Right lobe of liver (tissue), 6 donors: ENCODE data around the gene GDF2. TPM values are rescaled to one million over a fixed set of nuclear protein-coding genes. Genes with fewer than 3 reads are reported as not detected.

Experiments used
- ATAC-seq, 4 donors: fragments of 200-7000 bp; cut with Tn5 transposase; one replicate each; pipeline ENCODE4 v1.9.1; 2020; ENCODE audit warnings: mild to moderate bottlenecking in 4 of 4, moderate library complexity in 4 of 4
- DNase-seq, 3 donors: peaks; one replicate each; pipeline ENCODE4 v3.0.0-alpha.2; 2020
- H3K27ac ChIP-seq, 3 donors: fragments of 200-600 bp; one replicate each; pipeline ENCODE4 v1.8.0; 2022
- H3K27me3 ChIP-seq, 2 donors: fragments of 200-600 bp; one replicate each; pipeline ENCODE4 v1.8.0; 2022
- H3K36me3 ChIP-seq, 4 donors: fragments of 200-600 bp; sonication (generic) in 1 of 4; one replicate each; pipeline versions ENCODE4 v1.5.1 to v1.8.0; 2017 to 2022; ENCODE audit warnings: control low read depth in 1 of 4
- H3K4me1 ChIP-seq, 4 donors: fragments of 200-600 bp; sonication (generic) in 1 of 4; one replicate each; pipeline versions ENCODE4 v1.5.1 to v1.8.0; 2017 to 2022; ENCODE audit warnings: control low read depth in 1 of 4
- H3K4me3 ChIP-seq, 3 donors: fragments of 200-600 bp; one replicate each; pipeline ENCODE4 v1.8.0; 2022
- H3K9me3 ChIP-seq, 4 donors: fragments of 200-600 bp; sonication (generic) in 1 of 4; one replicate each; pipeline versions ENCODE4 v1.5.1 to v1.8.0; 2017 to 2022; ENCODE audit warnings: control low read depth in 1 of 4
- POLR2A ChIP-seq: fragments of 450-650 bp; IDR thresholded peaks from one replicate; pipeline ENCODE4 v1.6.1; 2017; ENCODE audit warnings: antibody characterized with exemption, mild to moderate bottlenecking
- WGBS: methylation state at CpG from one replicate; pipeline ENCODE4 v1.1.6; 2018; ENCODE audit warnings: low coverage, low lambda C conversion rate; ENCODE audit not compliant: insufficient coverage; ENCODE audit errors: missing lambda C conversion rate; 5-methylcytosine and 5-hydroxymethylcytosine counted together
- intact Hi-C, 2 donors: fragments of 100-400 bp; cut with DNase I; formaldehyde crosslinking; loops; one replicate each; pipeline versions ENCODE4 v1.11.2 to v1.14.1; 2022
- total RNA-seq, 6 experiments: library from RNA; depleted of rRNA in 2 of 6; stranded (reverse); fragments of >200 nt in 2 of 6; fragmentation: NEBNext Ultra II Directional in 3 of 6; extraction: Animal tissue kit (Norgen Biotek cat#: 25700) in 3 of 6; gene quantifications; one replicate each; pipeline versions ENCODE4 v1.1.0 to v1.2.4, GENCODE V29; 2016 to 2023
- TF ChIP-seq, protein P1 (sequence below), 4 donors: fragments of 200-600 bp in 3 of 4; fragments of 450-650 bp in 1 of 4; IDR thresholded peaks; one replicate each; pipeline versions ENCODE4 v1.5.1 to v1.8.0; 2016 to 2022; ENCODE audit warnings: antibody characterized with exemption in 4 of 4, mild to moderate bottlenecking in 2 of 4
- donor health status: DM: no; HTN: yes; CAD: no.
- donor health status: DM: no; HTN: no; CAD: no.
- donor health status: DM: no; HTN: no; CAD: no.
- donor health status: DM: no; HTN: yes; CAD: no.
- donor health status: DM: no; HTN: yes; CAD: no.

Gene GDF2
- total RNA-seq, 6 experiments from 2014 or later = 4.5 to 15.9 (median 9.7) TPM

- Histone ChIP-seq H3K36me3 (no peaks in the 10 kb centered on the region), H3K9me3 (no peaks in the 10 kb centered on the region), H3K27me3 (no peaks in the 10 kb centered on the region), H3K4me1 (no peaks in the 10 kb centered on the region), H3K4me3 (no peak overlapping the region), H3K27ac (no peak overlapping the region)
- DNase-seq = no peak
- TF ChIP-seq POLR2A = no peak
- TF ChIP-seq, protein P1, sequence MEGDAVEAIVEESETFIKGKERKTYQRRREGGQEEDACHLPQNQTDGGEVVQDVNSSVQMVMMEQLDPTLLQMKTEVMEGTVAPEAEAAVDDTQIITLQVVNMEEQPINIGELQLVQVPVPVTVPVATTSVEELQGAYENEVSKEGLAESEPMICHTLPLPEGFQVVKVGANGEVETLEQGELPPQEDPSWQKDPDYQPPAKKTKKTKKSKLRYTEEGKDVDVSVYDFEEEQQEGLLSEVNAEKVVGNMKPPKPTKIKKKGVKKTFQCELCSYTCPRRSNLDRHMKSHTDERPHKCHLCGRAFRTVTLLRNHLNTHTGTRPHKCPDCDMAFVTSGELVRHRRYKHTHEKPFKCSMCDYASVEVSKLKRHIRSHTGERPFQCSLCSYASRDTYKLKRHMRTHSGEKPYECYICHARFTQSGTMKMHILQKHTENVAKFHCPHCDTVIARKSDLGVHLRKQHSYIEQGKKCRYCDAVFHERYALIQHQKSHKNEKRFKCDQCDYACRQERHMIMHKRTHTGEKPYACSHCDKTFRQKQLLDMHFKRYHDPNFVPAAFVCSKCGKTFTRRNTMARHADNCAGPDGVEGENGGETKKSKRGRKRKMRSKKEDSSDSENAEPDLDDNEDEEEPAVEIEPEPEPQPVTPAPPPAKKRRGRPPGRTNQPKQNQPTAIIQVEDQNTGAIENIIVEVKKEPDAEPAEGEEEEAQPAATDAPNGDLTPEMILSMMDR (IDR thresholded peaks at IDR 0.05) = no peak
- WGBS = 86% methylated on average over 4 of the region's 6 CpGs
- intact Hi-C loops = no loop called here
- no peak for ATAC-seq
Observed at GRCh38 chr10:47282005-47282656, 40.1 kb upstream of the GDF2 start.

GRCh38 chr10:47282657-47283018, 39.6 kb upstream of the GDF2 start:
- H3K36me3 ChIP-seq = no peaks in the 10 kb centered on the region
- TF ChIP-seq, protein P1 (IDR thresholded peaks at IDR 0.05) = no peak
- TF ChIP-seq POLR2A = no peak
- DNase-seq (no peak), ATAC-seq (no peak)
- intact Hi-C loops = no loop called here
- no peaks in the 10 kb centered on the region for H3K4me1 ChIP-seq
- H3K4me3 ChIP-seq = no peak overlapping the region
- H3K9me3 ChIP-seq = no peaks in the 10 kb centered on the region
- 76% methylated on average over 5 of the region's 6 CpGs for WGBS
- no peaks in the 10 kb centered on the region for H3K27me3 ChIP-seq
- no peak overlapping the region for H3K27ac ChIP-seq

DNA sequence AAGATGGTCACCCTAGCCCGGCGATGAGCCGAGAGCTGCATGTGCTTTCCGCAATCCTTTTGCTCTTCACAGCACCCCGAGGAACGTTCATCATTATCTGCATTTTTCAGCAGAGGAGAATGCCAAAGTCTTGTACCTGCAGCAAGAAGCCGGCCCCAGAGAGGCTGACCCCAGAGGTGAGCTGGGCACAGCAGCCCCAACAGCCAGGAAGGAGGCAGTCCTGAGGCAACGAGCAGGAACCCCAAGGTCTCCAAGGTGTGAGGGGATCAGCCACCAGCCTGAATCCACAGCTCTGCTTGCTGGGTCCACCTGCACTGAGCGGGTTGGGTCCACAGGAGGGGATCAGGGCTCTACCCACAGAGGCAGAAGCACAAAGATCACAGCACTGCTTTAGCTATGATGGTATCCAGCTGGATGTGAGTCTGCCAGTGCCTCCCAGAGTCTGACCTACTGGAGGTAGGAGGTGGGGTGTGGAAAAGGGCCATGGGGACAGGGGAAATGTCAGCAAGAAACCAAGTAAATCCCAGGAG, 39.1 kb upstream of the GDF2 start:
- intact Hi-C loops = no loop called here
- no peak overlapping the region for H3K27ac ChIP-seq
- WGBS = 43% methylated on average over 4 of the region's 9 CpGs
- DNase-seq (no peak), ATAC-seq (no peak)
- no peaks in the 10 kb centered on the region for H3K4me1 ChIP-seq
- H3K4me3 ChIP-seq = no peak overlapping the region
- H3K36me3 ChIP-seq = no peaks in the 10 kb centered on the region
- no peak for TF ChIP-seq POLR2A
- TF ChIP-seq, protein P1 (IDR thresholded peaks at IDR 0.05) = no peak
- no peaks in the 10 kb centered on the region for H3K9me3 ChIP-seq
- H3K27me3 ChIP-seq = no peaks in the 10 kb centered on the region

DNA sequence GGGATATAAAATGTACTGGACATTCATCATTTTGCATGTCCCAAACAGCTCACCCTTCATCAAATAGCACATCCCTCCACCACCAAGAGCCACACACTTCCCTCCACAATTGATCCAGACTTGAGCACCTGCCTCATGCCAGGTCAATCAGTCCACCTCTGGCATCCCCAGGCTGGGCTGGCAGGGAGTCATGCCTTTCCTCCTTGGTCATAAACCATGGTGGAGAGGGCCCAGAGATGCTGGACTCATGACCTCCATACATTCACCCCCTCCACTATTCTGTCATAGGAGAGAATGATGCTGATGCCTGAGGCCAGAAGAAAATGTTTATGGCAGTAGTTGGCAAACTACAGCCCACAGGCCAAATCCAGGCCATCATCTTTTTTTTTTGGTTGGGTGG, 38.4 kb upstream of the GDF2 start:
- no peak for ATAC-seq

More for the DNA sequence above, 38.4 kb upstream of the GDF2 start:
- TF ChIP-seq, protein P1 (IDR thresholded peaks at IDR 0.05) = no peak
- no peak for TF ChIP-seq POLR2A
- Histone ChIP-seq H3K27me3 (no peaks in the 10 kb centered on the region), H3K4me1 (no peaks in the 10 kb centered on the region), H3K4me3 (no peak overlapping the region), H3K27ac (no peak overlapping the region), H3K9me3 (no peaks in the 10 kb centered on the region), H3K36me3 (no peaks in the 10 kb centered on the region)
- no peak for DNase-seq
- intact Hi-C loops = no loop called here
